Nephron (organoid): ENCODE data around the gene ATP8B4.

Source experiments
- H3K27ac Mint-ChIP-seq, 3 experiments: 2 replicates each; pipeline ENCODE4 v1.8.0; 2020; ENCODE audit warnings: mixed read lengths in 3 of 3, mild to moderate bottlenecking in 2 of 3, moderate library complexity in 1 of 3
- H3K27me3 Mint-ChIP-seq: 2 replicates; pipeline ENCODE4 v1.8.0; 2021; ENCODE audit warnings: low read depth, mild to moderate bottlenecking, moderate library complexity, mixed read lengths
- H3K36me3 Mint-ChIP-seq: 2 replicates; pipeline ENCODE4 v1.8.0; 2020; ENCODE audit warnings: low read depth, mixed read lengths
- H3K4me1 Mint-ChIP-seq: 2 replicates; pipeline ENCODE4 v1.8.0; 2020; ENCODE audit warnings: mixed read lengths
- H3K4me3 Mint-ChIP-seq, 3 experiments: 2 replicates each; pipeline ENCODE4 v1.8.0; 2020; ENCODE audit warnings: mild to moderate bottlenecking in 3 of 3, mixed read lengths in 3 of 3, moderate library complexity in 2 of 3
- H3K9me3 Mint-ChIP-seq: 2 replicates; pipeline ENCODE4 v1.8.0; 2020; ENCODE audit warnings: mixed read lengths
- TF ChIP-seq, protein P1 (sequence below), 3 experiments: fragments of 200-600 bp; sonication (generic); IDR thresholded peaks; one replicate each; pipeline ENCODE4 v1.5.0; 2021; ENCODE audit warnings: antibody characterized with exemption in 3 of 3; ENCODE audit not compliant: unreplicated experiment in 3 of 3

ATP8B4 gene

DNA sequence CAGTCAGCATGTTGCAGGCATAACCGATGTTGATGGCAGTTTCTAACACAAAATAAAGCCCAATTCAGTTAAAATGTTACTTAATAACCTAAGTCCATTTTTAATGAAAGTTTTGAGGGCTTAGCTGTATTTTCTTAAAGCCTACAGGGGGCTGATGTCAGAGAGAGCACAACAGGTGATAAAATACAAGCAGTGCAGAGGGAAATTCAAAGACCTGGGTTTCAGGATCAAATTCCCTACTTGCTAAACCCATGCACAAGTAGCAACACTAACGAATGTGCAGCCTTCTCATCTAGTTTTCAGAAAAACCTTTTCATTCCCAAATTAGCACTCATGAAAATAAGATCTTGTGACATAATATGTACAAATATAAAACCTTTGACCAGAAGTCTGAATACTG, 202.0 kb downstream of the ATP8B4 start:
- Mint-ChIP-seq H3K9me3 (peaks cover 20% of the 10 kb centered on the region), H3K36me3 (peaks cover 6% of the 10 kb centered on the region), H3K4me3 (no peak overlapping the region), H3K27ac (peak overlapping the region in 2 of 3 experiments; percentile 33 to 81), H3K4me1 (peaks cover 30% of the 10 kb centered on the region), H3K27me3 (no peaks in the 10 kb centered on the region)
- TF ChIP-seq, protein P1, sequence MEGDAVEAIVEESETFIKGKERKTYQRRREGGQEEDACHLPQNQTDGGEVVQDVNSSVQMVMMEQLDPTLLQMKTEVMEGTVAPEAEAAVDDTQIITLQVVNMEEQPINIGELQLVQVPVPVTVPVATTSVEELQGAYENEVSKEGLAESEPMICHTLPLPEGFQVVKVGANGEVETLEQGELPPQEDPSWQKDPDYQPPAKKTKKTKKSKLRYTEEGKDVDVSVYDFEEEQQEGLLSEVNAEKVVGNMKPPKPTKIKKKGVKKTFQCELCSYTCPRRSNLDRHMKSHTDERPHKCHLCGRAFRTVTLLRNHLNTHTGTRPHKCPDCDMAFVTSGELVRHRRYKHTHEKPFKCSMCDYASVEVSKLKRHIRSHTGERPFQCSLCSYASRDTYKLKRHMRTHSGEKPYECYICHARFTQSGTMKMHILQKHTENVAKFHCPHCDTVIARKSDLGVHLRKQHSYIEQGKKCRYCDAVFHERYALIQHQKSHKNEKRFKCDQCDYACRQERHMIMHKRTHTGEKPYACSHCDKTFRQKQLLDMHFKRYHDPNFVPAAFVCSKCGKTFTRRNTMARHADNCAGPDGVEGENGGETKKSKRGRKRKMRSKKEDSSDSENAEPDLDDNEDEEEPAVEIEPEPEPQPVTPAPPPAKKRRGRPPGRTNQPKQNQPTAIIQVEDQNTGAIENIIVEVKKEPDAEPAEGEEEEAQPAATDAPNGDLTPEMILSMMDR (IDR thresholded peaks at IDR 0.05; ENCODE audit: unreplicated experiment in 3 of 3) = no peak

DNA sequence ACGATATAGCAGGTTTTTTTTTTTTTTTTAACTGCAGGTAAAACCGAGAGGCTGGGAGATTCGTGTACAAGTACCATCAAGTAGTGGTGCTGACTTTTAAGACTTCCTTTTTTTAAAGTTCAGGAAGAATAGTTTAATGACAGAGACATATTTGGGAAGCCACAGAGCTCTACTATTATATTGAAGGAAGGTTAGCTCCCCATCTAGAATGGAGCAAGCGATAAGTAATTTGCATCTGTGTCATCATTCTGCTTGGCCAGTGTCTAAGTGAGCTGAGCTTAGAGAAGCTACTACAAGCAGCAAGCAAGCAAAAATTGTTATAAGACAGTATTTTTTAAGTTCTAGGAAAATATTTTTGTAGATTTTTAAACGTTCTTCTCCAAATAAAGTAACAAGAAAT, 203.2 kb downstream of the ATP8B4 start:
- H3K4me3 Mint-ChIP-seq = no peak overlapping the region
- no peaks in the 10 kb centered on the region for H3K27me3 Mint-ChIP-seq
- peaks cover 30% of the 10 kb centered on the region for H3K4me1 Mint-ChIP-seq
- H3K36me3 Mint-ChIP-seq = peaks cover 6% of the 10 kb centered on the region
- TF ChIP-seq, protein P1 (IDR thresholded peaks at IDR 0.05; ENCODE audit: unreplicated experiment in 3 of 3) = no peak
- no peak overlapping the region for H3K27ac Mint-ChIP-seq
- peaks cover 27% of the 10 kb centered on the region for H3K9me3 Mint-ChIP-seq

DNA sequence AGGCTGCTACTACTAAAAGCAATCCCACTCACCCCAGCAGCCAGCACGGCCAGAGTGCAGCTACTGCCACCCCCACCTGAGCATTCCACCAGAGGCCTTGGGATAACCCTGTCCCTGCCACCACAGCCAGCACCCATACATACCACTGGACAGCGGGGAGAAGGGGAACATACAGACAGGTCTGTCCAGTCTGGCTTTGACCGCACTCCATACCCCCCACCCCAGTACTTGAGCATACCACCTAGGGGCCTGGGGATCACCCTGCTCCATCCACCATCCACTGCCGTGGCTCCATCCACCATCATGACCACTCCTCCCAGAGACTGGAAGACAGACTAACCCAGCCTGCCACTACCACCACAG, 210.1 kb downstream of the ATP8B4 start:
- peaks cover 12% of the 10 kb centered on the region for H3K36me3 Mint-ChIP-seq
- H3K27ac Mint-ChIP-seq = no peak overlapping the region
- peaks cover 37% of the 10 kb centered on the region for H3K9me3 Mint-ChIP-seq
- H3K4me1 Mint-ChIP-seq = peaks cover 32% of the 10 kb centered on the region
- TF ChIP-seq, protein P1 (IDR thresholded peaks at IDR 0.05; ENCODE audit: unreplicated experiment in 3 of 3) = no peak
- no peaks in the 10 kb centered on the region for H3K27me3 Mint-ChIP-seq
- no peak overlapping the region for H3K4me3 Mint-ChIP-seq

DNA sequence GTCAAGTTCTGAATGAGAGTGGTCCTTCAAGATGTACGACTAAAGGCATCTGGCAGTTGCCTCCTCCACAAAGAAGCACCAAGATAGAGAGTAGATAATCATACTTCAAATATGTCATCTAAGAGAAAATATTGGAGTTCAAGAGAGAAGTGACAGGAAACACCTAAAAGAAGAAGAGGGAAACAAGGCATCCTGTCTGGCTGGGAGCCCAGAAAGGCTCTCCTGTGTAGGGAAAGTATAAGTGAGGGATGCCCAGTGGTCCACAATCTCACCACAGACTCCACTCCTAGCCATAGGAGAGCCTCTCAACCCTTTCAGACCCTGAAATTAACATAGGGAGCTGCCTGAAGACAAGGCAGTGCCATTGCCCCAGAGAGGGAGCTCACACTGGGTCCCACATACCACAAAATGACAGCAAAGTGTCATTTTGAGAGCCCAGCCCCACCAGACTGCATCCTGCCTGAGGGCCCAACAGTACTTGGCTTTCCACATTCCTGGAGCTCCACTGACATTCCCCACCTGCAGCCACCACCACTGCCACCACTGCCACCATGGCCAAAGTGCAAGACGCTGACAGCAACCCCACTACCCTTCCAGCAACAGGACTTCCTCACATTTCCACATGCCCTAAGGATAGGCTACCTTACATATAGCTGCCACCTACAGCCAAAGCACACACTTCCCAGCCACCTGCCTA, 210.6 kb downstream of the ATP8B4 start:
- TF ChIP-seq, protein P1 (IDR thresholded peaks at IDR 0.05; ENCODE audit: unreplicated experiment in 3 of 3) = no peak

DNA sequence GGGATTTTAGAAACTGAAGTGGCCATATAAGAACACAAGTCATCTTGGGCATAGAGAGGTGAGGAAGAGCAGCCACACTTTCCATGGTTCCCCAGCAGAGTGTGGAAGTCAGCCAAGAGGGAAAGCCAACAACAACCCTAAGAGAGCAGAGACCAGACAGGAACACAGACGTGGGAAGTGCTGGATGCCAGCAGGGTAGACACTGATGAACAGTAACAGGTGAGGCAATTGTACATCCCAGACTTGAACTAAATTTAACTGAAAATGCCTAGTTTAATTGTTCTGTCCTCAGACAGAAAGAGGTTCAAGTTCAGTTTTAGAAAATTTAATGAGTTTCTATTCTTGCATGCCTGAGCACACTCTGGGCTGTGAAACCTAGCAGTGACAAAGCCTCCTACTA, 212.1 kb downstream of the ATP8B4 start:
- peak overlapping the region; percentile 4 to 48 (median 29) for H3K27ac Mint-ChIP-seq
- TF ChIP-seq, protein P1 (IDR thresholded peaks at IDR 0.05; ENCODE audit: unreplicated experiment in 3 of 3) = no peak
- H3K36me3 Mint-ChIP-seq = peaks cover 6% of the 10 kb centered on the region
- H3K4me3 Mint-ChIP-seq = no peak overlapping the region
- H3K9me3 Mint-ChIP-seq = peaks cover 24% of the 10 kb centered on the region
- no peaks in the 10 kb centered on the region for H3K27me3 Mint-ChIP-seq
- peaks cover 47% of the 10 kb centered on the region for H3K4me1 Mint-ChIP-seq

More for the DNA sequence above, 210.6 kb downstream of the ATP8B4 start:
- Mint-ChIP-seq H3K27ac (peak overlapping the region in 1 of 3 experiments; percentile 81), H3K36me3 (peaks cover 12% of the 10 kb centered on the region), H3K9me3 (peaks cover 37% of the 10 kb centered on the region), H3K4me3 (no peak overlapping the region), H3K27me3 (no peaks in the 10 kb centered on the region), H3K4me1 (peaks cover 35% of the 10 kb centered on the region)

DNA sequence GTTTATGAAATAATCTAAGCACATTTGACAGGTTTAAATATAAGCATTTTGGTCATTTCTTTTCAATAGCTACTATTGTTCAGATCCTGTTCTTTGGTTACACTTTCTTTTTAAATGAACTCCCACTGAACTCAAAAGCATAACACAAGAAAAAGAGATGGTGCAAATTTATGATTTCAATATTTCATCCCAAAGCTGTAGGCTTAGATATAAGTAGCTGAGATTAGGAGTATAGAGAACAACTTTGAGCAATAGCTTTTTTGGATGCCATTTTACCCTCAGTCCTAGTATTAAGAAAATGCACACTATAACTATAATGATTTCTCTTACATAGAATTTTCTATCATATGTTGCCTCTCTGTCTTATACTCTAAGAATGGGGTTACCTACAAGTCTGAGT, 213.8 kb downstream of the ATP8B4 start:
- peak overlapping the region; percentile 72 to 87 (median 81) for H3K27ac Mint-ChIP-seq
- peaks cover 15% of the 10 kb centered on the region for H3K9me3 Mint-ChIP-seq
- peak overlapping the region in 2 of 3 experiments; percentile 16 to 27 for H3K4me3 Mint-ChIP-seq
- peaks cover 3% of the 10 kb centered on the region for H3K36me3 Mint-ChIP-seq
- TF ChIP-seq, protein P1 (IDR thresholded peaks at IDR 0.05; ENCODE audit: unreplicated experiment in 3 of 3) = no peak
- H3K27me3 Mint-ChIP-seq = no peaks in the 10 kb centered on the region
- H3K4me1 Mint-ChIP-seq = peaks cover 64% of the 10 kb centered on the region
